Osteocyte (in vitro differentiated cells): ENCODE measurements around the gene GJD3. TPM values are rescaled to one million over a fixed set of nuclear protein-coding genes. Genes with fewer than 3 reads are reported as not detected.
"Not testable (repeated sequence)": the region's sequence is repeated elsewhere in the genome, so short reads cannot be mapped to it uniquely, and the experiment has no call there.

Source experiments
- DNase-seq: peaks from one replicate; pipeline ENCODE4 v3.0.0; 2021; ENCODE audit warnings: mixed read lengths; ENCODE audit not compliant: unreplicated experiment; ENCODE audit errors: extremely low spot score
- H3K27ac Mint-ChIP-seq: one replicate; pipeline ENCODE4 v1.8.0; 2021; ENCODE audit warnings: mild to moderate bottlenecking, mixed read lengths; ENCODE audit not compliant: unreplicated experiment
- H3K27me3 Mint-ChIP-seq: one replicate; pipeline ENCODE4 v1.8.0; 2021; ENCODE audit warnings: mixed read lengths; ENCODE audit not compliant: unreplicated experiment
- H3K36me3 Mint-ChIP-seq: one replicate; pipeline ENCODE4 v1.8.0; 2021; ENCODE audit warnings: mixed read lengths; ENCODE audit not compliant: unreplicated experiment
- H3K4me1 Mint-ChIP-seq: one replicate; pipeline ENCODE4 v1.8.0; 2021; ENCODE audit warnings: mixed read lengths; ENCODE audit not compliant: unreplicated experiment
- H3K4me3 Mint-ChIP-seq: one replicate; pipeline ENCODE4 v1.8.0; 2021; ENCODE audit warnings: mild to moderate bottlenecking, moderate library complexity, mixed read lengths; ENCODE audit not compliant: unreplicated experiment
- H3K9me3 Mint-ChIP-seq: one replicate; pipeline ENCODE4 v1.8.0; 2021; ENCODE audit warnings: mixed read lengths; ENCODE audit not compliant: unreplicated experiment
- long read RNA-seq: library from polyadenylated mRNA; unstranded; transcript quantifications from one replicate; pipeline ENCODE4 v2.0.0, GENCODE V29; 2021
- total RNA-seq: library from RNA; stranded (reverse); gene quantifications from 2 replicates; pipeline ENCODE4 v1.2.1, GENCODE V29; 2021
- TF ChIP-seq, protein P1 (sequence below): fragments of 200-600 bp; sonication (generic); IDR thresholded peaks from 2 replicates; pipeline ENCODE4 v1.5.0; 2021; ENCODE audit warnings: antibody characterized with exemption, mild to moderate bottlenecking, moderate library complexity

GJD3 gene, protein sequence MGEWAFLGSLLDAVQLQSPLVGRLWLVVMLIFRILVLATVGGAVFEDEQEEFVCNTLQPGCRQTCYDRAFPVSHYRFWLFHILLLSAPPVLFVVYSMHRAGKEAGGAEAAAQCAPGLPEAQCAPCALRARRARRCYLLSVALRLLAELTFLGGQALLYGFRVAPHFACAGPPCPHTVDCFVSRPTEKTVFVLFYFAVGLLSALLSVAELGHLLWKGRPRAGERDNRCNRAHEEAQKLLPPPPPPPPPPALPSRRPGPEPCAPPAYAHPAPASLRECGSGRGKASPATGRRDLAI
- 0.40 TPM in 1 of 2 replicates, not detected in the other for total RNA-seq
- long read RNA-seq, result 0 reads

DNA sequence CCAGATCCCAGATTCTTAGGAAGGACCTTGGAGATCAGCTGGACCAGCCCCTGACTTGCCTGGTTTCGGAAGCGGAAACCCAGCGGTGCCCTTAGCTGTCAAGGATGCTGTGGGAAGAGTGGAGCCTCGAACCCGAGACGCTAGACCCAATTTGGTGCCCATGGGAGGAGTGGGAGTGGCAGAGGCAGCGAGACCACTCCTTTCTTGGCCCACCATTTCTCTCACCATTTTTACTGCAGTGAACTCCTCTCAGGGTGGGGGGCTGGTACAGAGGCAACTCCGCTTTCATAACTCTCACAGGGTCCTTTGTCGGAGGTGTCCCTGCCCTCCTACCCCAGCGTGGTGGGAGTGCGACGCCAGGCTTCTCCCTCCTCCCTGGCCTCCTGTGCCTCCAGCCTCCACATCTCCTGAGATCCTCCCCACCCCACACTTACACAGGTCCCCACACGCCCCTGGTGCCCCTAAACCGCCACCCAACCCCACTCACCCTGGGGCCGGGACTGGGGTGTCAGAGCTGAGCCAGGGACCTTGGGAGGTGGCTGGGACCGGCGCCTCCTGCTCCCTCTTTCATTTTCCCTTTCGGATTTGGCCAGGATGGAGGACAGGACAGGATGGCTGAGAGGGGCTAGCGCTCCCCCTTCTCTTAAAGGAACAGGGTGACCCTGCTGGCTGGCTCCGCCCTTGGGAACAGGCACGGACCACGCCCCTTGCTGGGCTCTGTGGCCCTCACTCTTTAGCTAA, at the start of gene GJD3:
GJD3 (minus strand) TSS at position 617 of the 741 bp plus-strand sequence. CDS start 922 bp downstream, outside the sequence.
- TF ChIP-seq, protein P1, sequence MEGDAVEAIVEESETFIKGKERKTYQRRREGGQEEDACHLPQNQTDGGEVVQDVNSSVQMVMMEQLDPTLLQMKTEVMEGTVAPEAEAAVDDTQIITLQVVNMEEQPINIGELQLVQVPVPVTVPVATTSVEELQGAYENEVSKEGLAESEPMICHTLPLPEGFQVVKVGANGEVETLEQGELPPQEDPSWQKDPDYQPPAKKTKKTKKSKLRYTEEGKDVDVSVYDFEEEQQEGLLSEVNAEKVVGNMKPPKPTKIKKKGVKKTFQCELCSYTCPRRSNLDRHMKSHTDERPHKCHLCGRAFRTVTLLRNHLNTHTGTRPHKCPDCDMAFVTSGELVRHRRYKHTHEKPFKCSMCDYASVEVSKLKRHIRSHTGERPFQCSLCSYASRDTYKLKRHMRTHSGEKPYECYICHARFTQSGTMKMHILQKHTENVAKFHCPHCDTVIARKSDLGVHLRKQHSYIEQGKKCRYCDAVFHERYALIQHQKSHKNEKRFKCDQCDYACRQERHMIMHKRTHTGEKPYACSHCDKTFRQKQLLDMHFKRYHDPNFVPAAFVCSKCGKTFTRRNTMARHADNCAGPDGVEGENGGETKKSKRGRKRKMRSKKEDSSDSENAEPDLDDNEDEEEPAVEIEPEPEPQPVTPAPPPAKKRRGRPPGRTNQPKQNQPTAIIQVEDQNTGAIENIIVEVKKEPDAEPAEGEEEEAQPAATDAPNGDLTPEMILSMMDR, result no peak
- Mint-ChIP-seq H3K4me1 (peaks cover 13% of the 10 kb centered on the region), H3K27ac (no peak within 1 kb of the TSS), H3K27me3 (no peaks in the 10 kb centered on the region), H3K4me3 (peak within 1 kb of the TSS; percentile 76), H3K9me3 (no peaks in the 10 kb centered on the region), H3K36me3 (no peaks in the 10 kb centered on the region)
- DNase-seq, result no peak

DNA sequence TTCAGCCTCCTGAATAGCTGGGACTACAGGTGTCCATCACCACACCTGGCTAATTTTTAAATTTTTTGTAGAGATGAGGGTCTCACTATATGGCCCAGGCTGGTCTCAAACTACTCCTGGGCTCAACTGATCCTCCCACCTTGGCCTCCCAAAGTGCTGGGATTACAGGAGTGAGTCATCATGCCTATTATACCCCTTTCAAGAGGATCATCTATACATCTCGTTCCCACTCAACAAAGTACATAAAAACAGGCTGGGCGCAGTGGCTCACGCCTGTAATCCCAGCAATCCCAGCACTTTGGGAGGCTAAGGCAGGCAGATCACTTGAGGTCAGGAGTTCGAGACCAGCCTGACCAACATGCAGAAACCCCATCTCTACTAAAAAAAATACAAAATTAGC, 49.8 kb upstream of the GJD3 start:
- DNase-seq, result peak; percentile 49
- not testable (repeated sequence) for H3K36me3 Mint-ChIP-seq, H3K4me3 Mint-ChIP-seq, H3K9me3 Mint-ChIP-seq, H3K27ac Mint-ChIP-seq, H3K27me3 Mint-ChIP-seq
- peaks cover 41% of the 10 kb centered on the region for H3K4me1 Mint-ChIP-seq

DNA sequence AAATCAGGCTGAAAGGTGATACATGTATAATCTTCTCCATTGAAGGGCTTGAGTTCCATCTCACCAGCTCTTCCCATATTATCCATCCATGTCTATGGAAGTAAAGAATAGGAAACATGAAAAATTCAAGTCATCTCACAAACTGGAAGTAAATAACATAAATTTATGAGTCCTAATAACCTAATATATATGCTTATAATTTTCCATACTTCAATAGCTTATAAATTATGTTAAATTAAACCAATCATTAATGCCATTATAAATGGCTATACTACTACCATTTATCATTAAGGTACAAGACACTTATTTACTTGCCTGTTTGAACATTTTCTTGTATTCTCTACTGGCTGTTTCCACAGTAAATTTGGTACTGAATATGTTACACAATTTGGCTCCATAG, 48.3 kb upstream of the GJD3 start:
- TF ChIP-seq, protein P1, result no peak
- Mint-ChIP-seq H3K27me3 (no peaks in the 10 kb centered on the region), H3K4me3 (no peak overlapping the region), H3K36me3 (no peaks in the 10 kb centered on the region), H3K9me3 (no peaks in the 10 kb centered on the region), H3K27ac (peak overlapping the region; percentile 34), H3K4me1 (peaks cover 35% of the 10 kb centered on the region)
- no peak for DNase-seq

DNA sequence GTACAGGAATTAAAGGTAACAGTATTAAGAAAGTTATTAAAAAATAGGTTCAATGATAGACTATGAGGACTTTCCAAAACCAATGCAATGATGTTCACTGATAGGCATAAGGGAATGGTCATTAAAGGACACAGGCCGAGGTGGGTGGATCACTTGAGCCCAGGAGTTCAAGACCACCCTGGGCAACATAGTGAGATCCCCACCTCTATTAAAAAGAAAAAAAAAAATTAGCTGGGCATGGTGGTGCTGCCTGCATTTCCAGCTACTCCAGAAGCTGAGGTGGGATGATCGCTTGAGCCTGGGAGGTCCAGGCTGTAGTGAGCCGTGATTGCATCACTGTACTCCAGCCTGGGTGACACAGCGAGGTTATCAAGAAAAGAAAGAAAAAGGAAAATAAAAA, 47.3 kb upstream of the GJD3 start:
- DNase-seq, result peak; percentile 42
- Mint-ChIP-seq H3K36me3 (no peaks in the 10 kb centered on the region), H3K4me3 (no peak overlapping the region), H3K27ac (peak overlapping the region; percentile 50), H3K4me1 (peaks cover 31% of the 10 kb centered on the region), H3K27me3 (no peaks in the 10 kb centered on the region), H3K9me3 (no peaks in the 10 kb centered on the region)
- TF ChIP-seq, protein P1, result no peak

DNA sequence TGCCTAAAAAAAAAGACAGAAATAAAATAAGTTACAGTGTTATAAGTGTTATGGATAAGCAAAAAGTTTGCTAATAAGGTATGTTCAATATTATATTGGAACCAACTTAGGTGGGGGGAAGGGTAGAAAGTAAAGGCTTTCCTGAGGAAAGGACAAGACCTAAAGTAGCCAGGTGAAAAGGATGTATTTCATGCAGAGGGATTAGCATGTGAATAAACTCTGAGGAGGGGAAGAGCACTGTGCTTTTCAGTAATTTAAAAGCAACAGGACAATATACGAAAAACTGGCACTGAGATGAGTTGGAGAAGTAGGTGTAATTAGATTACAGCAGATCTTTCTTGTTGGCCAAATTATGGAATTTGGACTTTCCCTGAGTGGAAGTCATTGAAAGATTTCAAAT, 45.5 kb upstream of the GJD3 start:
- TF ChIP-seq, protein P1, result no peak
- H3K9me3 Mint-ChIP-seq, result no peaks in the 10 kb centered on the region
- H3K4me1 Mint-ChIP-seq, result peaks cover 15% of the 10 kb centered on the region
- H3K27me3 Mint-ChIP-seq, result no peaks in the 10 kb centered on the region
- H3K4me3 Mint-ChIP-seq, result no peak overlapping the region
- no peak overlapping the region for H3K27ac Mint-ChIP-seq
- H3K36me3 Mint-ChIP-seq, result no peaks in the 10 kb centered on the region
- DNase-seq, result no peak

DNA sequence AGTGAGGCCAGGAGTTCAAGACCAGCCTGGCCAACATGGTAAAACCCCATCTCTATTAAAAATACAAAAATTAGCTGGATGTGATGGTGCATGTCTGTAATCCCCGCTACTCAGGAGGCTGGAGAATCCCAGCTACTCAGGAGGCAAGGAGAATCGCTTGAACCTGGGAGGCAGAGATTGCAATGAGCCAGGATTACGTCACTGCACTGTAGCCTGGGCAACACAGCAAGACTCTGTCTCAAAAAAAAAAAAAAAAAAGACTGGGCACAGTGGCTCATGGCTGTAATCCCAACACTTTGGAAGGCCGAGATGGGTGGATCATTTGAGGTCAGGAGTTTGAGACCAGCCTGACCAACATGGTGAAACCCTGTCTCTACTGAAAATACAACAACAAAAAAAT, 45.0 kb upstream of the GJD3 start:
- H3K27ac Mint-ChIP-seq, H3K9me3 Mint-ChIP-seq, H3K36me3 Mint-ChIP-seq, H3K27me3 Mint-ChIP-seq, DNase-seq, H3K4me3 Mint-ChIP-seq: not testable (repeated sequence)
- peaks cover 14% of the 10 kb centered on the region for H3K4me1 Mint-ChIP-seq
